ENCODE data around the gene RALGAPA1.
"Not testable (repeated sequence)": the region's sequence is repeated elsewhere in the genome, so short reads cannot be mapped to it uniquely, and the experiment has no call there.

RALGAPA1 gene

DNA sequence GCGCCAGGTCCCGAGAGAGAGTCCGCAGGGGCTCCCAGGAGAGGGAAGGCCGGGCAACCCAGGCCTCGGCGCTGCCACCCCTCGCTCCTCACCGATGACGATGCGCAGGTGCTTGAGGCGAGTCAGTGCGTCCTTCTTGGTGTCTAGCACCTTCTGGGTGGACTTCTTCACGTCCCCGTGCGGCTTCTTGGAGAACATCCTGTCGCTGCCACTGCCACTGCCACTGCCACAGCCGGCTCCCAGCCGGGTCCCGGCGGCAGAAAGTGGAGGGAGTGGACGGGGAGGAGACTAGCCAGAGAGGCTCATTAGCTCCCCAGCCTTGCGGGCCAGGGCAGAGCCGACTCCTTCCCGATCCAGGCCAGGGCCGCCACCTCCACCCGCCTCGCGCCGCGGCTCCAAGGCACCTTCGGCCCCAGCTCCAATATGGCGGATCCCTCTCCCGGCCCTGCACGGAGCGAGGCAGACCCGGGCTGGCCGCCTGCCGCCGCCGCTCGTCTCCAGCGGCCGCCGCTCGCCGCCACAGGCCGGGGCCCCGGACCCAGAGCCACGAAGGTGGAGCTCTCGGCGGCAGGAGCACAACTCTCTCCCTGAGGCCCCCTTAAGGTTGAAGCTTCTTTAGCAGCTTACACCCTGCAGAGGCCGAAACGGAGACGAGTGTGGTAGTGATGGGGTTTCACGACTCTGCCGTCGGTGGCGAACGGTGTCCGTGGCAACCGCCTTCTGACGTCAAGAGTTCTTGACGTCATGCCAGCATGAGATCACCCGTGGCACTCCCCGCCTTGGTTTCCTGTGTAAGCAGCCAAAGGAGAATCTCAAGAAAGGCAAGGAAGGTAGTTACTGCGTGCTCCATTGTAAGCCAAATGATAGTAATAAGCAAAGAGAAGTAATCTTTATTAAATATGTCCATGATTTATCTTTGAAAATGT lies at the start of gene RALGAPA1:
Gene RALGAPA1 (minus strand): TSS at position 658 of the 926 bp plus-strand sequence. CDS start 460 bp downstream, at position 198.
- DNase-seq, result peak; percentile 96

GRCh38 chr14:35858521-35859209 lies 49.6 kb upstream of the RALGAPA1 start:
- DNase-seq, result no peak

GRCh38 chr14:35855876-35856481 lies 46.9 kb upstream of the RALGAPA1 start:
- DNase-seq, result peak; percentile 16

- no peak for DNase-seq
Observed at GRCh38 chr14:35854696-35855270, 45.7 kb upstream of the RALGAPA1 start.

GRCh38 chr14:35853225-35853624 lies 44.1 kb upstream of the RALGAPA1 start:
- DNase-seq, result no peak

- no peak for DNase-seq
Observed at GRCh38 chr14:35851823-35852222, 42.7 kb upstream of the RALGAPA1 start.

GRCh38 chr14:35849122-35849521 lies 40.0 kb upstream of the RALGAPA1 start:
- DNase-seq, result no peak

GRCh38 chr14:35847636-35848035 lies 38.5 kb upstream of the RALGAPA1 start:
- DNase-seq, result peak; percentile 29

DNA sequence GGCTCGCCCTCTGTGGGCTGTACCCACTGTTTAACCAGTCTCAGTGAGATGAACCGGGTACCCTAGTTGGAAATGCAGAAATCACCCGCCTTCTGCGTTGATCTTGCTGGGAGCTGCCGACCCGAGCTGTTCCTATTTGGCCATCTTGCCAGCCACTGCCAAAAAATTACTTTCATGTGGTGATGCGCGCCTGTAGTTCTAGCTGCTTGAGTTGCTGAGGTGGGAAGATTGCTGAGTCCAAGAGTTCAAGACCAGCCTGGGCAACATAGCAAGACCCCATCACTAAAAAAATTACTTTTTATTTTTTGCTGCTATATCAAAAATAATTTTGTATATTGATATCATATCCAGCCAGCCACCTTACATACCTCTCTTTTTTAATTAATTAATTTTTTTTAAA lies 35.4 kb upstream of the RALGAPA1 start:
- DNase-seq, result no peak

DNA sequence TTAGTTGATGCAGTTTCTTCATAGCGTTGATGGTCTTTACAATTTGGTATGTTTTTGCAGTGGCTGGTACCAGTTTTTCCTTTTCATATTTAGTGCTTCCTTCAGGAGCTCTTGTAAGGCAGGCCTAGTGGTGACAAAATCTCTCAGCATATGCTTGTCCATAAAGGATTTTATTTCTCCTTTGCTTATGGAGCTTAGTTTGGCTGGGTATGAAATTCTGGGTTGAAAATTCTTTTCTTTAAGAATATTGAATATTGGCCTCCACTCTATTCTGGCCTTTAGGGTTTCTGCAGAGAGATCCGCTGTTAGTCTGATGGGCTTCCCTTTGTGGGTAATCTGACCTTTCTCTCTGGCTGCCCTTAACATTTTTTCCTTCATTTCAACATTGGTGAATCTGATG lies 33.1 kb upstream of the RALGAPA1 start:
- not testable (repeated sequence) for DNase-seq

GRCh38 chr14:35841704-35842103 lies 32.6 kb upstream of the RALGAPA1 start:
- DNase-seq, result not testable (repeated sequence)

- DNase-seq, result no peak
Observed at GRCh38 chr14:35835208-35835982, 26.3 kb upstream of the RALGAPA1 start.

DNA sequence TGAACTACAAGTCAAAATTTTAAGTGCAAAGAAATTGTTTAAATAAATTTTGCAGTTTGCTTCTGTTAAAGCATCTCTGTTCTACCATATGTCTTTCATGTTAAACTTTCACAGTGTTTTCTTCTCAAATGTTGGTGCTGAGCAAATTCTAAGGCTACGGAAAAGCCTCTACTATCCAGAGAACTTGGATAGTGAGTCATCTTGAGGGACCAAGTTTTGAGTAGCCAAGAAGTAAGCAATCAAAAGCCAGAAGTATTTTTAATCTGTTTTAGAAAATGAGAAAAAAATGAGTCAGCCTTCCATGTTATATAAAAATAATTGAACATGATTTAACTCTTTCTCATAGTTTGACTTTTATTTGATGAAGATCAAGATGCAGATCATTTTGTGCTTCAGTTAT lies 20.4 kb upstream of the RALGAPA1 start:
- DNase-seq, result no peak

DNA sequence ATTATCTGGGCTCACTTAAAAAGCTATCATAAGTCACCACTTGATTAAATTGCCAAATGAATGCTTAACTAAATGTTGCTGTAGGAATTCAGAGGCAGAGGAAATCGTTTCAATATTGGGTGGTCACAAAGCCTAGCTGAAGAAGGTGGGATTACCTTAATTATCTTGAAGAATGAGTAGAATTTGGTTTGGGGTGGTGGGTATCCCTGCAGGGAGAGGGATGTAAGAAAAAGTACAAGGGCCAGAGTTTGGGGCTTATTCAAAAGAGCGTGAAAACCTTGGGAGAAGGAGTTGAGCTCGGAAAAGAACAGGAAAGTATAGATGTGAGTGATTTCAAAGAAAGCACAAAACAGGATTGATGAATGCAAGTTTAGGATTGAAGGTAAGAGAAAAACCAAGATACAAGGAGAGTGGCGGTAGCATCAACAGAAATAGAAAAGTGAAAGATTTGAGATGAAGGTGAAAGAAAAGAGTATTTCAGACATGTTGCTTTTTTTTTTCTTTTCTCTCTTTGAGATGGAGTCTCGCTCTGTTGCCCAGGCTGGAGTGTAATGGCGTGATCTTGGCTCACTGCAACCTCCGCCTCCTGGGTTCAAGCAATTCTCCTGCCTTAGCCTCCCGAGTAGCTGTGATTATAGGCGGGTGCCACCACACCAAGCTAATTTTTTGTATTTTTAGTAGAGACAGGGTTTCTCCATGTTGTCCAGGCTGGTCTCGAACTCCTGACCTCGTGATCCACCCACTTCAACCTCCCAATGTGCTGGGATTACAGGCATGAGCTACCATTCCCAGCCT lies 18.8 kb upstream of the RALGAPA1 start:
- DNase-seq, result no peak

GRCh38 chr14:35826952-35827416 lies 17.9 kb upstream of the RALGAPA1 start:
- DNase-seq, result no peak

DNA sequence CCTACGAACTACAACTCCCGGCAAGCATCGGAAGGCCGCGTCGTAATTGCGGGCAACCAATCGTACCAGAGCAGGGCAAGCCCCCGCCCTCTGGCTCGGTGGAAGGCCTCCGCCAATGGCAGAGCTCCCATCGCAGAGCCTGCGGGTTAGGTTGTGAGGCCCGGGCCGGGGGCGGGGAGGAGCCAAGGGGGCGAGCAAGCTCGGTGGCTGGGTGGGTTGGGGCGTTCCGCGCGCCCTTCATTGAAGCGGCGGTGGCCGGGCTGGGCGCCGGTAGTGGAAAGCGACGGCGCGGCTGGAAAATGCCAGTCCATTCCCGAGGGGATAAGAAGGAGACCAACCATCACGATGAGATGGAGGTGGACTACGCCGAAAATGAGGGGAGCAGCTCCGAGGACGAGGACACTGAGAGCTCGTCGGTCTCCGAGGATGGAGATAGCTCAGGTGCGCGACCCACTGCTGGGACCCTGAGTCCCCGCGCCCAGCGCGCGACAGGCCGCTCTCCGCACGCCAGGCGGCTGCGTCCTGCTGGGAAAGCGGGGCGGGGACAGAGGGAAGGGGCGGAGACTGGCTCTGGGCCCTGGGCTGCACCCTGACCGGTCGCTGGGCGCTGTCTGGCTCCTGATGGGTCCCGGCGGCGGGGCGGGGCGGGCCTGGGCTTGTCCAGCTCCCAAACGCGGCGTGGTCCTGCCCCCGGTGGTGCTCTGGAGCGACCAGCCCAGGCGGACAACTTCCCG lies 17.3 kb upstream of the RALGAPA1 start, which contains the start of gene BRMS1L:
Gene BRMS1L (plus strand): TSS at position 121 of the 734 bp plus-strand sequence. CDS start 179 bp downstream, at position 300.
- peak; percentile 100 for DNase-seq

DNA sequence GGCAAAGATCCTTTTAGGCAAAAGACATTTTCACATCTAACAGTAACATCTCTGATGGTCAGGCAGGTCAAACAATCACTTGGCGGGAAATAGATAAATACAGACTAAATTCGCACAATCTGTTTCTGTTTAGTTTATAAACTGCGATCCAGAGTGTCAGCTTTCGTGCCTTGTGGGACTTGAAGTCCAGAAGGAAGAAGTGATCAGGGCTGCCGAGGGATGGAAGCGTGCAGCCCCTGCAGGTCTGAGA lies 16.8 kb upstream of the RALGAPA1 start:
- DNase-seq, result no peak

DNA sequence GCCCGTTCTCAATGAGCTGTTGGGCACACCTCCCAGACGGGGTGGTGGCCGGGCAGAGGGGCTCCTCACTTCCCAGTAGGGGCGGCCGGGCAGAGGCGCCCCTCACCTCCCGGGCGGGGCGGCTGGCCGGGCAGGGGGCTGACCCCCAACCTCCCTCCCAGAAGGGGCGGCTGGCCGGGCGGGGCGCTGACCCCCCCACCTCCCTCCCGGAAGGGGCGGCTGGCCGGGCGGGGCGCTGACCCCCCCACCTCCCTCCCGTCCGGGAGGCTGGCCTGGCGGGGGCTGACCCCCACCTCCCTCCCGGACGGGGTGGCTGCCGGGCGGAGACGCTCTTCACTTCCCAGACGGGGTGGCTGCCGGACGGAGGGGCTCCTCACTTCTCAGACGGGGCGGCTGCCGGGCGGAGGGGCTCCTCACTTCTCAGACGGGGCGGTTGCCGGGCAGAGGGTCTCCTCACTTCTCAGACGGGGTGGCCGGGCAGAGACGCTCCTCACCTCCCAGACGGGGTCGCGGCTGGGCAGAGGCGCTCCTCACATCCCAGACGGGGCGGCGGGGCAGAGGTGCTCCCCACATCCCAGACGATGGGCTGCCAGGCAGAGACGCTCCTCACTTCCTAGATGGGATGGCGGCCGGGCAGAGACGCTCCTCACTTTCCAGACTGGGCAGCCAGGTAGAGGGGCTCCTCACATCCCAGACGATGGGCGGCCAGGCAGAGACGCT lies 15.5 kb upstream of the RALGAPA1 start:
- not testable (repeated sequence) for DNase-seq

DNA sequence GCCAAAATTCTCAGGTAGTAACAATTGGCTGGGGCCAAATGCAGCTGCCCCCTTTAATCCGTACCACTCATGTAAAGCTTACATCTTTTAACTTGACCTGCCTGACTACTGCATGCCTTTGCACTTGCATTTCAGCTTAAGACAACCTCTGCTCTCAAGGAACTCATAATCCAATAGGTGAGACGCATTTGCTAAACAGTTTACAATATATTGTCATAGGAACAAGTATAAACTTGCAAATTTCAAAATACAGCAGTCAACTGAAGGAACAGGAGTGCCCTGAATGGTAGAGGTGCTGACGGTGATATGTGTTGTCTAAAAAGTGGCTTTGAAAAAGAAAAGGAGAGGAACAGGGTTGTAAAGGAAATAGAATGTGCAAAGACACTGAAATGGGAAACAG lies 13.4 kb upstream of the RALGAPA1 start:
- DNase-seq, result no peak

Measured in NCI-H345 (cell line).